GM18519 (cell line): ENCODE data around the gene KRT77.
"Not testable (repeated sequence)": the region's sequence is repeated elsewhere in the genome, so short reads cannot be mapped to it uniquely, and the experiment has no call there.

Experiments used
- ATAC-seq: cut with Tn5 transposase; IDR thresholded peaks from one replicate; pipeline ENCODE4 v1.9.1; 2021; ENCODE audit warnings: mild to moderate bottlenecking, moderate library complexity; ENCODE audit not compliant: unreplicated experiment, low FRiP score

Gene KRT77

DNA sequence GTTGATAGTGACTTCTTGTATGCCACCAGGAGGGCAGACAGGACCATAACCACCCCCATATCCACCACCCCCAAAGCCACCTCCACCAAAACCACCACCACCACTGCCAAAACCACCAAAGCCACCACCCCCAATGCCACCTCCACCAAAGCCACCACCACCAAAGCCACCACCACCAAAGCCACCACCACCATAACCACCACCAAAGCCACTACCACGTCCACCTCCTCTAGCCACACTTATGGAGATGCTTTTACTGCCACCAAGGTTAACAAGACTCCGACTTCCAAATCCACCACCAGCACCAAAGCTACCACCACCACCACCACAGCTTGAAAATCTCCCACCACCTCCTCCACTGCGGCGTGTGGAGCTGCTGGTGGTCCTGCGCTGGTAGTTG, 23.4 kb downstream of the KRT77 start:
- ATAC-seq = no peak

DNA sequence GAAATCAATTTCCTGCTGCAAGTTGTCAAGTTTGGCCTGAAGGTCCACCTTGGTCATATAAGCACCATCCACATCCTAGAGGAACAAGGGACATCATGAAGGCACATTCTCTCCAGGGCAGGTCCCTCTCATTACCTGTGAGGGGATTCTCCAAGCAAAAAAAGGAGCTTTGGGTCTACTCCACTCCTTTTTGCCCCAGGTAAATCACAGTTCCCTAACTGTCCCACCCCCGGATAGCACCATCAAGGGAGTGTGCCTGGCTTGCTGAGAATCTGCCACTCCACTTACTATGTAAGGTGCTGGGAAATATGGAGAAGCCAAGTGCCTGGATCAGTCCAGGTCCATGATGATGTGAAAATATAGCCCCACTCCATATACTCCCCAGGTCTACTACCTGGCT, 25.7 kb downstream of the KRT77 start:
- ATAC-seq = no peak

DNA sequence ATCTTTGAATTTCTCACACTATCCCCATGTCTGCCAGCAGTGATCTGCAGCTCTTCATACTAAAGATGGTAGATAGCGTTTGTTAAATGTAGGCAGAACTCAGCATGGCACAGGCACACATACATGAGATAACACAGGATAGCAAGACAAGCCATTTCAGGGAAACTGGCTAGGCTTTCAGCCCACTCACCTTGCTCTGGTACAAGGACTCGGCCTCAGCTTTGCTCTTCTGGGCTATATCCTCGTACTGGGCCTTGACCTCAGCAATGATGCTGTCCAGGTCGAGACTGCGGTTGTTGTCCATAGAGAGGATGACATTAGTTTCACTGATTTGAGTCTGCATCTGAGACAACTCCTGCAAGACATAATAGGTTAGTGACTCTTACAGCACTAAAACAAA, 26.2 kb downstream of the KRT77 start:
- no peak for ATAC-seq

DNA sequence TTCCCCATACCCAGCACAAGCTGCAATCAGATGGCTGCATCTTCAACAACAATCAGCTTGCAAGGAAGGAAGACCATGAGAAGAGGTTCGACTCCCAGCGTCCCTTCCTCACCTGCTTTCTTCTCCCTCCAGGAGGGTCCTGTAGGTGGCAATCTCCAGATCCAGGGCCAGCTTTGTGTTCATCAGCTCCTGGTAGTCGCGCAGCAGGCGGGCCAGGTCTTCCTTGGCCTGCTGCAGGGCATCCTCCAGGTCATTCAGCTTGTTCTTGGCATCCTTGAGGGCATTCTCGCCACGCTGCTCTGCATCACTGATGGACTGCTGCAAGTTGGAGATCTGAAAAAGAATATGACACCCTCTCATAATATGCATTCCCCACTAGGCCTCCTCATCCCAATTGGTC, 27.2 kb downstream of the KRT77 start:
- ATAC-seq = no peak

DNA sequence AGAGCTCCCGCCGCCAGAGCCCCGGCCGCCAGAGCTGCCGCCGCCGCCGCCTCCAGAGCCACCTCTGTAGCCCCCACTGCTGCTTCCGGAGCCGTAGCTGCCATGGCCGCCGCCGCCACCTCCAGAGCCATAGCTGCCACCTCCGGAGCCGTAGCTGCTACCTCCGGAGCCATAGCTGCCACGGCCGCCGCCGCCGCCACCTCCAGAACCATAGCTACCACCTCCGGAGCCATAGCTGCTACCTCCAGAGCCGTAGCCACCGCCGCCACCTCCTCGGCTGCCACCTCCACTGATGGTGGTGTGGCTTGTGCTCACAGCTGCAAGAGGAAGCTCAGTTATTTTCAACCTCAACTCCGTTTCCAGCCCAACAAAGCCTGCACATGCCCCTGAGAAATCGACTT, 28.0 kb downstream of the KRT77 start:
- no peak for ATAC-seq

DNA sequence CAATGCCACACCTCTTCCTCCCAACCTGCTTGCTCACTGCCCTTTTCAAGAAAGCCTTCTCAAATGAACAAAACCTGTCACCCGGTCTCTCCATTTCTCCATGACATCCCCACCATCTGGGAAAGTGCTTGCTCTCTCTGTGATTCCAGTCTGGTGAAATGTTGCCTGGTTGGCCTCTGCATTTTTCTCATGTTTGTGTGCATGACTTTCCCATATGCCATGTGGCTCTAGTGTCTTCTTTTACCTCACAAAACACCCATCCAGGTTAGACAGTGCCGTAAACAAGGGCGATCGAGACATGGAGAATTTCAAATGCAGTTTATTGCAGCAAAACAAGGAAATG, 28.9 kb downstream of the KRT77 start:
- no peak for ATAC-seq

DNA sequence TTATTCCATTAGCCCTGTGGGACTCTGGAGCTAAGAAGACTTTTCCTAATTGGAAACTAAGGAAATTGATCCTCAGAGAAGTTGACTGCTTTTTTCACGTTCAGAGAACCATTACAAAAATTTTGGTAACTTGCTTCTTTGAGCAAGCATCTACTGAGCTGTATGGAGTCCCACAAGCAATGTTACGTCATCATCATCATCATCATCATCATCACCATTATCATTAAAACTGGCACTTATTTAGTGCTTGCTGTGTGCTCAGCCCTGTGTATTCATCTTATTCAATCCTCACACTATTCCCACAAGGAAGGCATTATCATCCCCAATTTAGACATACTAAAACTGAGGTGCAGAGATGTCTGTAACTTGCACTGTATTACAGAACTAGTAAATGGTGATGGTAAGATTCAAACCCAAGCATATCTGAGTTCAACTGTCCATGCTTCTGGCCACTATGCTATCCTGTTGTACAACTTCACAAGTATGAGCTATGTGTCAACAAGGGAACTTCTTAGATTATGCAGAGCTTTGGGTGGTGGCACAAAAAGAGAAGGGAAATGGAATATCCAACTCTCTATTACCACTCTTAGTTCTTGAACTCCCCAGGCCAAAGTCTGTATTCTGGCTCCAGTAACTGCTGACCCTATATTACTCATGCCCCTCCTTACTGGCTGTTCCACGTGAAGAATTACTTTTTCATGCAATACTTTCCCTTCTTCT, 29.5 kb downstream of the KRT77 start:
- no peak for ATAC-seq

DNA sequence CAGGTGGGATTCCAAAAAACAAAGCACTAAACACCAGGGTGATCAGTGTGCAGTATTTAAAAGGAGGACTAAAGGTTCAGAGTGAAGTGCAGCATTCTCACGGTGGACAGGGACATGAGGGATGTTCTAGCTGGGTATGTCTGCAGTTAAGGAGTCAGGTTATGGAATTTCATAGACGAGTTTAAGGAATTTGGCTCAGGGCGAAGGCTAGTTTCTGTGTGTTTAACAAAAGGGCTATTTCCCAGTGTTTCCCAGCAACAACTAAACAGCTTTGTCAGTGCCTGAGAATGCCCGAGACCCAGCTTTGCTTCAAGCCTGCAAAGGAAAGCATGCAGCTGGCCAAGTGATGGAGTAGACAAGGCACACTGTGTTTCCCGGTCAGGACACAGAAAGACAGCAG, 30.1 kb downstream of the KRT77 start:
- ATAC-seq = no peak

DNA sequence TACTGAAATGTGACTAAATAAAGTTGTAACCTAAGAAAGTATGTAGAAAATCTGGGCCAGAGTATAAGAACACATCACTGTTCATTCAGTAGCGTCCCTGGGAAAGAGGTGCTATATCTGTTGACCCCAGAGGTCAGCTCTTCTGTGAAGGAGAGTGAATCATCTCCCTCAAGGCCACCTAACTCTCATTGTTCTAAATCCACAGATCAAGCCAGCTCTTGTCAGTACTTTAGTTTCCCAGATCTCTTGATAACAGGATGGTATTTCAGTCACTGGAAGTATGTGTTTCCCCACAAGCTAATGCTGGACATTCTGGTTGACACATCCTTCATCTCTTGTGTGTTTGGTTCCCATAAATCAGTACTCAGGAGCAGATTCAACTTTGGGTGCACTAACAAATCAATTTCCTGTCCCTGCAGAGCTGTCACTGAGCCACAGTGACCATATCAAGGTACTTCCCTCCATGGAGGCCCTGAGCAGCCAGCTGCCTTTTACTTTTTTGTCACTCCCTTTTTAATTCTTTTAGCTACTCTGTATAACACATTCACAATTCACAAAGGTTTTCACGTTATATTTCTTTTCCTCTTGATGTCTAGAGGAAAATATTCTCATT, 30.9 kb downstream of the KRT77 start:
- ATAC-seq = no peak

DNA sequence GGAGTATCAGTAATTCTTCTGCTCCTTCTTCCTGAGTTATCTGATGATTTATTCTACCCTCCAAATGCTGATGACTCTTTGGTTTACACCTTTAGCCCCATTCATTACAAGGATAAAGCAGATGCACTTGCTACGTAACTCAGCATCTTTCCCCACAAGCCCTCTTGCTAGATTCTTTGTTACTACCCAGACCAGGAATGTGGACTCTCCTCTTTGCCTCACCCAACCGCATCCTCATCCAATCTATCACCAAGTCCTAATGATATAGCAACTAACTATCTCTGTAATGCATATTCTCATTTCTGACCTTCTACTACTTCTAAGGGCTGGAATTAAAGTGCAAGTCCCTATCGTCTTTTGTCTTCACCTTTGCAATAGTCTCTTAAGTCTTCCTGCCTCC, 32.4 kb downstream of the KRT77 start:
- no peak for ATAC-seq

DNA sequence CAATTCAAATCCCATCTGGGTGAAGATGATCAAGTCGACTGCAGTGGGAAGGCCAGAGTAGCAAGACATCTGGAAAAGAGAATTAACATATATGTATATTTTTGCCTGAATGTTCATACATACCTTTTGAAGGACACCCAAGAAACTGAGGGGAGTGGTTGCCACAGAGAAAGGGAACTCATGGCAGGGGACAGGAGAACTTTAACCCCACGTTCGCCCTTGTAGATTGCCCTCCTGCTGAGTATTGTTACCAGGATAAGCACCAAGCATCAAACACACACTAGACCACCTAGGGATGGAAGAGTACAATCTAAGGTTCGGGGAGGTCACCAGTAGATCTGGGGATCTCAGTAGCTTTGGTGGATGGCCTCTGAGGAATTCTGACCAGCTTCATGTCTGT, 32.8 kb downstream of the KRT77 start:
- ATAC-seq = no peak

DNA sequence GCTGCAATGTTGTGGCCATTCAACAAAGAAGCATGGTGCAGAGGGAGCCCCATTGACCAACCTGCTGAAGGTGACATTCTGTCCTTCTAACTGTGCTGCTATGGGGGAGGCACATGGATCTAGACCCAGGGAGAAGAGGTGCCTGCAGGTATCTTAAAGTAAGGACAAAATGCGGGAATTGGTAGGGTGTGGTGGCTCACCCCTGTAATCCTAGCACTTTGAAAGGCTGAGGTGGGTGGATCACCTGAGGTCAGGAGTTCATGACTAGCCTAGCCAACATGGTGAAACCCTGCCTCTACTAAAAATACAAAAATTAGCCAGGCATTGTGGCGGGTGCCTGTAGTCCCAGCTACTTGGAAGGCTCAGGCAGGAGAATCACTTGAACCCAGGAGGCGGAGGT, 33.4 kb downstream of the KRT77 start:
- not testable (repeated sequence) for ATAC-seq

DNA sequence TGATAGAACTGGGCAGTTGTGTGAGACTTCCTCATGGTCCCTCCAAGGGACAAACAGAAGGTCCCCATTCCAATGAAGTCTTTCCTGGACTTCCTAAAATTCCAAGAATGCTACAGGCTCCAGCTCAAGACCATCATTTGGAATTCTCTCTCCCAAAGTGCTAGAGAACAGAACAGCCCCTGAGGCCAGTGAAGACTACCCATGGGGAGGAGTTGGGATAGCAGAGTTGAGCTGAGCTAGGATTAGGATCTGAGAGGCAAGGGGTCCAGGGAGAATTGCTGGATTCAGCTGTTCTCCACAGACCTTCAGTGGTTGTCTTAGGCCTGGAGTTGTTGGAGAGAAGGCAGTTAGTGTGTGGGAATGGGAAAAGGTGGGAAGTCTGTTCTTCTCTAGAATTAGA, 33.9 kb downstream of the KRT77 start:
- no peak for ATAC-seq

DNA sequence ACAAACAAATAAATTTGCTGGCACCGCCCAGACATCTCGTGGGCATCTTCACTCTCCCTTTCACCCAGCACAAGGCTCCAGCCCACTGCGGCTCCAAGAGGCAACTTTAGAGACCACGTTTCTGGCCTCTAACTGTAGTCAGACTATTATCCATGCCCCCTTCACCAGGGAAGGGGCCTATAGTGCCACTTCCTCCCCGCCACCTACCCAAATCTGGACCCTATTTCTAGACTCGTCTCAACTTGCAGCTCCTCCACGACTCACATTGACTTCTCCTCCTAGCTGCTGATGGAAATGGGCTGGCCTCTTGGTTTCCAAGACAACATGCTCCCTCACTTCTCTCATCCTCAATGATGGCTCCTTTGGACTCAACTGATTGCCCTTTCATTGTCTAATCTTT, 35.4 kb downstream of the KRT77 start:
- ATAC-seq = no peak

DNA sequence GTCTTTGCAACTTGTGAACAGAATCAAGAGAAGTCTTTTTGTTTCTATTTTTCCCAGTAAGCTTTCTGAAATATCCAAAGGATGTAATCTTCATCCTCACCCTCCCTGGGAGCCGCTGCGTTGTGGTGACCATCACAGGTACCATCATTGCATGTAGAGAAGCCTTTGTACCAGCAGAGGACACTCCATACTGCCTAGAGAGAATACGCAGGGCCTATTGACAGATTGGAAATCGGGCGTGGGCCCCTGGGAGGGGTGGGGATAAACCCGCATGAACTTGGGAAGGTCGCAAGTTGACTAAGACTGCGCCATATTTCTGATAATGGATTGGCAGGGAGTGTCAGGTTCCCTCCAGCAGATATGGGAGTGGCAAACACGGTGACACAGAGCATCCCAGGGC, 35.8 kb downstream of the KRT77 start:
- no peak for ATAC-seq

DNA sequence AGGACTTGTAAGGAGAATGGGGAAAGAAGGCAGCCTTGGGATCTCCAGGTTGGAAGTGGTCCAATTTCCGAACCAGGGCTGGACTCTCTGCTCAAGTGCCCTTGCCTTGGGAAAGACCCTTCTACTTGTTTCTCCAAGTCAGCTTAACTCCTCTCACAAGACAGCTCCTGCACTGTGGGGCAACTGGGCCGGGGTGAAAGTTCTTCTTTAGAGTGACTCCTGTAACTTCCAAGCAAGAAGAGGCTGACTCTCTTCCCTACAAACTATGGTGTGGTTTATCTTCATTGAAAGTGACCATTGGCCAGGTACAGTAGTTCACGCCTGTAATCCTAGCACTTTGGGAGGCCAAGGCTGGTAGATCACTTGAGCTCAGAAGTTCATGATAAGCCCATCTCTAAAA, 36.9 kb downstream of the KRT77 start:
- ATAC-seq = no peak

DNA sequence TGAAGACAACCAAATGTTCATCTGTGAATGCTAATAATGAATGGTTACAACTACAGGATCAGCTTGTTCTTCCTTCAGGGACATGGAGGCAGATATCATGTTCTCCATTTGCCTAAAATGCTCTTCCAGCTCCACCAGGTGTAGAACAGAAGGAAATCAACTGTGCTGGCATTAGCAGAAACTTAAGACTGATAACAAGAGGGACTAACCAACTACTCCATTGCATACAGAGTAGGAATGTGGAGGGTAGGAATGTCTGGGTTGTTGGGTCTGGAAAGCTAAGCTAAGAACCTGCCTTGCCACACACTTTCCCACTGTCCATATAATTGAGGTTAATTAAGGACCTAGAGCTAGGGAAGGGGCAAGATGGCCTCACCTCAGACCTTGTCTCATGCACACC, 39.9 kb downstream of the KRT77 start:
- ATAC-seq = no peak

DNA sequence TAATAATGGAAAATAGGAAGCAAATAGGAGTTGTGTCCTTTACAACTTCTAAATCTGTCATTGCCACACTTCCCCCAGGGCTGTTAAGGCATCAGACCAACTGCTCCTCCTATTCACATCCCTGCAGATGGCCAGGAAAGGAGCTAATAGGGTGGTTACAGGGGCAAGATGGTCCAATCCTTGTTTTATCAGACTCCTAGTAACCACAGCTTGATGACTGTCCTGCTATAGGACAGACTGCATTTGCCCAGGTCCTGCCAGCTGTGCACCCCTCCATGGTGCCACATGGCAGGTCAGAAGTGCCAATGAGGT, 40.5 kb downstream of the KRT77 start:
- ATAC-seq = no peak

DNA sequence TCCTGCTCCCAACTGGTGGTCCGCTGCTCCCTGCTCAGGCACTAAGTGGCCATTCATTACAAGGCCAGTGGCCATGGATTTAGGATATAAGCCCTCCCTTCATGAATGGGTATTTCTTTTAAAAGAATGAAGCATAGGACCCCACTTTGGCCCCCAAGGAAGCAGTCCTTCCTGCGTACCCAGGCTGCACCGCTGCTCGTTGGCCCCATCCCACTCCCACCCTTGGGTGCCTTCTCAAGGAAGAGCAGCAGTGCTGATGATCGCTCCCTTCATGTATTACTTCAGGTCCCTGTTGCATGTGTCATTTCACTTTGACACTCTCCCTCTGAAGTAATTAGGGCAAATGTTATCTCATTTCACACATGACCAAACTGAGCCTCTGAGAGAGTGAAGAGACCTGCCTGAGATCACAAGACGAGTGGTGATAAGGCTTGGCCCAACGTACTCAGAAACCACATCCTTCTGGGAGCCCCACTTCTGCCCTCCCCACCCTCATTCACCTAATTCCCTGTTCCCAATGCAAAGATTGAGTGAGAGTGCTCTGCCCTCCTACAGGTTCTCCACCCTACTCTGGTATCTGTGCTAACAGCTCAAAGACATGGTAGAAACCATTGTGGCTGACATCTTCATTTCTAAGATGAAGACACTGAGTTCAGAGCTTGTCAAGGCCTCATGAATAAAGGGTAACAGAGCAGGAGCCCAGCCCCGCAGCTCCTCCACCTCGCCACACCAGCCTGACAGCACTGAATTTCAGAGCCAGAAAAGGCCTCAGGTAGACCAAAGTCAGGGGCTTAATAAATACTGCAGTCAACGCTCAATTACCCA, 41.0 kb downstream of the KRT77 start:
- ATAC-seq = no peak

DNA sequence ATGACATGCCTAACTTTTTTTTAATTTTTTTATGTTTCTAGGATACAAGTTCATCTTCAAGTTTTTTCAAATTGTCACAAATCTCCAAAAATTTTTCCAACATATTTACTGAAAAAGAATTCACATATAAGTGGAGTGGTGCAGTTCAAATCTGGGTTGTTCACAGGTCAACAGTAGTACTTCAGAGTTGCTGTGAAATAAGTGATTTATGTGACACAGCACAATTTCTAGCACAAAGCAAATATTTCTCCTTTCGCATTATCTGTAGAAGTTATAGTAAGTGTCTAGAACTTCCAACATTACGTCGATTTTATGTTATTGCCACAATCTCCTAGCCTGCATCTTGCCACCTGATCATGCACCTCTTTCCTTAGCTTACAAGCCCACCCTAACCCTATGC, 41.7 kb downstream of the KRT77 start:
- ATAC-seq = no peak

DNA sequence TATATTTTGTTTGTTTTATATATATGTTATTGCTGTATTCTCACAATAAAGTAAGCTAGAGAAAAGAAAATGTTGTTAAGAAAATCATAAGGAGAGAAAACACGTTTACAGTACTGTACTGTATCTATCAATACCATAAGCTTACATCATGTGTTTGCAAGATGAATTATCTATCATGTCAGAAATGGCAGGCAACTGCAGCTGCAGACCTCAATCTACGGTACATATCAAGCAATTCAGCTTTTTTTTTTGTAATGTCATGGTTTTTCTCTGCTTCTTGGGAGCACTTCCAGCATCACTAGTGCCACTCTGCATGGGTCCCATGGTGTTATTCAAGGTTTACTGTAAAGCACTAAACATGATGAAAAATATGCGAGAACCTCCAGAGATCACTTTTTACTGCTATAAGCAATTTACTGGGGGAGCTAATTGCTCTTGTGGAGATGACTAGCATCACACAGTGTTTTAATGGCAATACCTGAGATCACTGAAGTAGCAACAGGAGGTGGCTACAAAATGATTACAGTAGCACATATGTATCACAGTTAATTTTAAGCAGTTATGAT, 42.3 kb downstream of the KRT77 start:
- ATAC-seq = no peak

DNA sequence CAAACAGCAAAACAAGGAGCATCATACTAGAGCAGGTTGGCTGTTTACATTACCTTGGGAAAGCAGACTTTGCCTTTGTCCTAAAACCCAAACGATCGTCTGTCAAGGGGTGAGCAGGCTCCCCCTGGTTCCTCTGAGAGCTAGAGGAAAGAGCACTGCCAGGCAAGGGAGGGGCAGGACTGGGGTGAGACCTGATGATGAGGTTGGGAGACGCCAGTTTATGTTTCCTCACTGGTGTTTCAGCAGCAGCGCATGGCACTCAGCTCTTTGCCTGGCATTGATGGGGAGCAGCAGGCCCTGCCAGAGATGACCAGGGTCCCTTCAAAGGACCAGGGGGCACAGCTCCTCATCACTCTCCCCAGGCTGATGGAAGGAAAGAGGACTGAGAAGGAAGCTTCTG, 43.4 kb downstream of the KRT77 start:
- no peak for ATAC-seq
